ENCODE data around the gene GOLGA8R. TPM values are rescaled to one million over a fixed set of nuclear protein-coding genes. Genes with fewer than 3 reads are reported as not detected.
"Not testable (repeated sequence)": the region's sequence is repeated elsewhere in the genome, so short reads cannot be mapped to it uniquely, and the experiment has no call there.

GOLGA8R gene
- total RNA-seq, 1 donor from 2014 or later: 1.0 TPM

- H3K4me3 ChIP-seq (ENCODE audit: low read depth, low read length); H3K27me3 ChIP-seq (ENCODE audit: control insufficient read depth, insufficient read depth, low read length); DNase-seq (ENCODE audit: low read depth); H3K36me3 ChIP-seq (ENCODE audit: control insufficient read depth, insufficient read depth, low read length): not testable (repeated sequence)
Observed at GRCh38 chr15:30375872-30376271, 38.2 kb downstream of the GOLGA8R start.

- not testable (repeated sequence) for H3K36me3 ChIP-seq (ENCODE audit: control insufficient read depth, insufficient read depth, low read length); H3K27me3 ChIP-seq (ENCODE audit: control insufficient read depth, insufficient read depth, low read length); H3K4me3 ChIP-seq (ENCODE audit: low read depth, low read length); DNase-seq (ENCODE audit: low read depth)
Observed at GRCh38 chr15:30374862-30375261, 39.2 kb downstream of the GOLGA8R start.

GRCh38 chr15:30368271-30368670 is 45.8 kb downstream of the GOLGA8R start:
- DNase-seq (ENCODE audit: low read depth); H3K27me3 ChIP-seq (ENCODE audit: control insufficient read depth, insufficient read depth, low read length); H3K36me3 ChIP-seq (ENCODE audit: control insufficient read depth, insufficient read depth, low read length); H3K4me3 ChIP-seq (ENCODE audit: low read depth, low read length): not testable (repeated sequence)

GRCh38 chr15:30367246-30367645 is 46.8 kb downstream of the GOLGA8R start:
- H3K27me3 ChIP-seq (ENCODE audit: control insufficient read depth, insufficient read depth, low read length); H3K4me3 ChIP-seq (ENCODE audit: low read depth, low read length): not testable (repeated sequence)

DNA sequence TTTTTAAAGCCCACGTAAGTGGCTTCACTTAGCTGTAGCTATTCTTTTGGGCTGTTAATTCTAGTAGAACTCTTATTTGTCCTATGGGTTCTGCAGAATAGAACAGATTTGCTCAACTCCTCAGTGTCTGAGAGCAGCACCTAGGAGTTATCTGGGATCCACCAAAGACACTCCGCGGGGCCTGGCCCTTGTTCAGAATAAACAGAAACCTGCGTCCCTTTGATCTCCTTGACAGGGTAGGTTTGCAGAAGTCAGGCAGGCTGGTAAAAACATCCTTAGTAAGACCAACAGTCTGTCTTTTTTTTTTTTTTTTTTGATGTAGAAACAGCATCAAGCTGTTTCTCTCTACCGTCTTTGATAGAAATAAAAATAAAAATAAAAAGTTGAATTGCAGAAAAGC is 52.7 kb downstream of the GOLGA8R start:
- not testable (repeated sequence) for H3K27me3 ChIP-seq (ENCODE audit: control insufficient read depth, insufficient read depth, low read length); H3K36me3 ChIP-seq (ENCODE audit: control insufficient read depth, insufficient read depth, low read length)

More at GRCh38 chr15:30367246-30367645, 46.8 kb downstream of the GOLGA8R start:
- not testable (repeated sequence) for H3K36me3 ChIP-seq (ENCODE audit: control insufficient read depth, insufficient read depth, low read length); DNase-seq (ENCODE audit: low read depth)

DNA sequence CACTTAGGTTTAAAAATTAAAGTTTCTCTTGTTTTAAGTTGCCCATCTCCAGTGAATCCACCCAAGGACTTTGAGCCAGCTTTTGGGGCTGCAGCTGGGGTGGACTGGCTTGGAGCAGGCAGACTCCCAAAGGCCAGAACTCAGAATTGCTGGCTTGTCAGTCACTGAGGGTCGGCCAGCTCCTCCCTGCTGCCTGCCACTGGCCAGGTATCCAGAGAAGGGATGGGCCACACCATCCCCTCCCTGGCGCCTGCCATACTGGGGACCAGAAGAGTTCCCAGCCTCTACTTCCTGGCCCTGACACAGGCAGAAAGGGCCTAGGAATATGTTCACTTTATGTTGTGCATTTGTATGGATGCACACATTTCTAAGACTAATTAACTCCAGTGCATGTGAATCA is 53.1 kb downstream of the GOLGA8R start:
- not testable (repeated sequence) for H3K36me3 ChIP-seq (ENCODE audit: control insufficient read depth, insufficient read depth, low read length); DNase-seq (ENCODE audit: low read depth); H3K4me3 ChIP-seq (ENCODE audit: low read depth, low read length)

More for the DNA sequence above, 52.7 kb downstream of the GOLGA8R start:
- not testable (repeated sequence) for DNase-seq (ENCODE audit: low read depth); H3K4me3 ChIP-seq (ENCODE audit: low read depth, low read length)

DNA sequence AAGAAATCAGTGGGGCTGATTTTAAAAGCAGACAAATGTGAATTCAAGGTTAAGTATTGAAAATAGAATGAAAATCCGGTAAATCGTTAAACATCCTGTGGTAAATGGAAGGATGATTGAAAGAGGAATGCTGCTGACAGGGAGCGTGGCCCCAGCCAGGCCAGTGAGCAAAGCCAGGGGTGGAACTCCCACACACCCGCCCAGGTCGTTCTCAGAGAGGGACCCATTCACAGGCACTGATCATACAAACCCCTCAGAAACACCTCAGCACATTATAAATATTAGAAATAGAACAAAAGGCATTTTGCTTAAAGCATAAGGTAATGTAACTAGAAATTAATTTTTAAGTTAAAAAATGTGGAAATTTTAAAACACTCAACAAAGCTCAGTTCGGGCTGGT is 59.0 kb downstream of the GOLGA8R start:
- not testable (repeated sequence) for H3K36me3 ChIP-seq (ENCODE audit: control insufficient read depth, insufficient read depth, low read length); H3K27me3 ChIP-seq (ENCODE audit: control insufficient read depth, insufficient read depth, low read length); DNase-seq (ENCODE audit: low read depth); H3K4me3 ChIP-seq (ENCODE audit: low read depth, low read length)

More for the DNA sequence above, 53.1 kb downstream of the GOLGA8R start:
- H3K27me3 ChIP-seq (ENCODE audit: control insufficient read depth, insufficient read depth, low read length): not testable (repeated sequence)

Other genes starting within 250 kb of the GOLGA8R start
- 1.1 and 8.5 TPM in 2 replicates for gene CHRFAM7A, start 20.7 kb downstream of the GOLGA8R start, total RNA-seq
- gene GOLGA8Q, start 137.8 kb upstream of the GOLGA8R start, total RNA-seq: 0.41 and 0.88 TPM in 2 replicates
- gene GOLGA8H, start 189.8 kb upstream of the GOLGA8R start, total RNA-seq: 0.34 and 1.3 TPM in 2 replicates

Measured in kidney epithelial cell (primary cell).